Endothelial cell of hepatic sinusoid (primary cell): Measurements from ENCODE around the gene RPL41.

ENCODE experiments used
- in situ Hi-C: cut with HindIII; loops from 2 replicates; pipeline ENCODE4 v1.10.0; 2017; ENCODE audit warnings: low sequenced_read_pairs

RPL41 gene

GRCh38 chr12:56126732-56127239 is 10.4 kb downstream of the RPL41 start:
- in situ Hi-C loops: no loop called here

GRCh38 chr12:56127485-56127887 is 11.1 kb downstream of the RPL41 start:
- in situ Hi-C loops: no loop called here

- in situ Hi-C loops: no loop called here
Measured at GRCh38 chr12:56127888-56128669, 11.6 kb downstream of the RPL41 start, which contains the start of gene ESYT1. ESYT1 (plus strand) TSS chr12:56128267; CDS start chr12:56128320, 53 bp downstream.

- in situ Hi-C loops: no loop called here
Measured at GRCh38 chr12:56128670-56129205, 12.3 kb downstream of the RPL41 start.

- in situ Hi-C loops: no loop called here
Measured at GRCh38 chr12:56129206-56129941, 12.9 kb downstream of the RPL41 start.

GRCh38 chr12:56129942-56130495 is 13.6 kb downstream of the RPL41 start:
- in situ Hi-C loops: no loop called here

GRCh38 chr12:56130876-56131275 is 14.4 kb downstream of the RPL41 start:
- in situ Hi-C loops: no loop called here

GRCh38 chr12:56134897-56135296 is 18.5 kb downstream of the RPL41 start:
- in situ Hi-C loops: no loop called here

GRCh38 chr12:56137853-56138571 is 21.6 kb downstream of the RPL41 start:
- in situ Hi-C loops: no loop called here

GRCh38 chr12:56141946-56142784 is 25.7 kb downstream of the RPL41 start:
- in situ Hi-C loops: no loop called here

- in situ Hi-C loops: no loop called here
Measured at GRCh38 chr12:56143217-56143616, 26.8 kb downstream of the RPL41 start.

- in situ Hi-C loops: no loop called here
Measured at GRCh38 chr12:56143870-56144269, 27.4 kb downstream of the RPL41 start.

- in situ Hi-C loops: no loop called here
Measured at GRCh38 chr12:56145217-56145616, 28.8 kb downstream of the RPL41 start.

- in situ Hi-C loops: no loop called here
Measured at GRCh38 chr12:56146492-56147460, 30.3 kb downstream of the RPL41 start.

GRCh38 chr12:56150563-56150962 is 34.1 kb downstream of the RPL41 start:
- in situ Hi-C loops: no loop called here

- in situ Hi-C loops: no loop called here
Measured at GRCh38 chr12:56151672-56152131, 35.3 kb downstream of the RPL41 start.

- in situ Hi-C loops: no loop called here
Measured at GRCh38 chr12:56152132-56152755, 35.8 kb downstream of the RPL41 start, which contains the start of gene MYL6B. MYL6B (plus strand) TSS chr12:56152587; CDS start chr12:56153919, 1,332 bp downstream.
